Upper lobe of left lung (tissue), 4 donors: ENCODE data around the gene PELO.

ENCODE experiments used
- POLR2A ChIP-seq, 4 donors: fragments of 450-650 bp; IDR thresholded peaks; one replicate each; pipeline ENCODE4 v1.5.1; 2016 to 2017; ENCODE audit warnings: antibody characterized with exemption in 4 of 4, mild to moderate bottlenecking in 2 of 4
- POLR2AphosphoS5 ChIP-seq, 2 donors: sonication (generic); formaldehyde crosslinking; IDR thresholded peaks; one replicate each; pipeline ENCODE4 v1.5.1; 2017; ENCODE audit warnings: antibody characterized with exemption in 2 of 2

- TF ChIP-seq POLR2AphosphoS5 (IDR thresholded peaks at IDR 0.05) (no peak), POLR2A (IDR thresholded peaks at IDR 0.05) (no peak)
Measured at GRCh38 chr5:52834320-52834719, 46.6 kb downstream of the PELO start.
